Ascending aorta (tissue), 2 donors: ENCODE measurements around the gene TMEM19. TPM values are rescaled to one million over a fixed set of nuclear protein-coding genes. Genes with fewer than 3 reads are reported as not detected.
"Not testable (repeated sequence)": the region's sequence is repeated elsewhere in the genome, so short reads cannot be mapped to it uniquely, and the experiment has no call there.

Experiments used
- DNase-seq, 2 donors: peaks; one replicate each; pipeline ENCODE4 v3.0.0-alpha.2; 2019; ENCODE audit warnings: low spot score in 2 of 2
- H3K27ac ChIP-seq, 2 donors: fragments of 200-600 bp; sonication (generic); one replicate each; pipeline ENCODE4 v1.5.1; 2016 to 2017; ENCODE audit warnings: mild to moderate bottlenecking in 1 of 2
- H3K27me3 ChIP-seq: fragments of 200-600 bp; sonication (generic); one replicate; pipeline ENCODE4 v1.5.1; 2017
- H3K36me3 ChIP-seq, 2 donors: fragments of 200-600 bp; sonication (generic); one replicate each; pipeline ENCODE4 v1.5.1; 2016
- H3K4me1 ChIP-seq, 2 donors: fragments of 200-600 bp; sonication (generic); one replicate each; pipeline ENCODE4 v1.5.1; 2016 to 2017; ENCODE audit warnings: mild to moderate bottlenecking in 1 of 2
- H3K4me3 ChIP-seq, 2 donors: fragments of 200-600 bp; sonication (generic); one replicate each; pipeline ENCODE4 v1.5.1; 2016 to 2017; ENCODE audit warnings: mild to moderate bottlenecking in 1 of 2
- H3K9me3 ChIP-seq, 2 donors: fragments of 200-600 bp; sonication (generic); one replicate each; pipeline ENCODE4 v1.5.1; 2016
- intact Hi-C: fragments of 100-400 bp; cut with DNase I; formaldehyde crosslinking; loops from one replicate; pipeline ENCODE4 v1.15.1; 2023
- total RNA-seq: library from RNA; depleted of rRNA; stranded (reverse); fragments of >200 nt; gene quantifications from one replicate; pipeline ENCODE4 v1.1.0, GENCODE V29; 2016
- TF ChIP-seq, protein P1 (sequence below), 3 experiments: fragments of 200-600 bp in 2 of 3; fragments of 450-650 bp in 1 of 3; sonication (generic) in 2 of 3; IDR thresholded peaks; one replicate each; pipeline ENCODE4 v1.5.1; 2016 to 2019; ENCODE audit warnings: antibody characterized with exemption in 3 of 3, mild to moderate bottlenecking in 1 of 3, moderate library complexity in 1 of 3

Gene TMEM19
- total RNA-seq, 1 donor from 2014 or later, result 14.5 TPM

DNA sequence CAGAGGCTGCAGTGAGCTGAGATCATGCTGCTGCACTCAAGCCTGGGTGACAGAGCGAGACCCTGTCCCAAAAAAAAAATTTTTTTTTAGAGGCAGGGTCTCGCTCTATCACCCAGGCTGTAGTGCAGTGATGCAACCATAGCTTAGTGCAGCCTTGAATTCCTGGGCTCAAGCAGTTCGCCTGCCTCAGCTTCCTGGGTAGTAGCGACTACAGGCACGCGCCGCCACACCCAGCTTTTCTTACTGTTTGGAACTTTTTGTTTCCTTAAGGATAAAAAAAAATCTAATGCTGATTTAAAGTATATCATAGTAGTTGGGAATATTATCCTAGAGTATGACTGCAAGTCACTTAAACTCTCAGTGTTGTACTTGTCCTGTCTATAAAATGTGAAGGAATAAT, 7.2 kb downstream of the TMEM19 start:
- TF ChIP-seq, protein P1, sequence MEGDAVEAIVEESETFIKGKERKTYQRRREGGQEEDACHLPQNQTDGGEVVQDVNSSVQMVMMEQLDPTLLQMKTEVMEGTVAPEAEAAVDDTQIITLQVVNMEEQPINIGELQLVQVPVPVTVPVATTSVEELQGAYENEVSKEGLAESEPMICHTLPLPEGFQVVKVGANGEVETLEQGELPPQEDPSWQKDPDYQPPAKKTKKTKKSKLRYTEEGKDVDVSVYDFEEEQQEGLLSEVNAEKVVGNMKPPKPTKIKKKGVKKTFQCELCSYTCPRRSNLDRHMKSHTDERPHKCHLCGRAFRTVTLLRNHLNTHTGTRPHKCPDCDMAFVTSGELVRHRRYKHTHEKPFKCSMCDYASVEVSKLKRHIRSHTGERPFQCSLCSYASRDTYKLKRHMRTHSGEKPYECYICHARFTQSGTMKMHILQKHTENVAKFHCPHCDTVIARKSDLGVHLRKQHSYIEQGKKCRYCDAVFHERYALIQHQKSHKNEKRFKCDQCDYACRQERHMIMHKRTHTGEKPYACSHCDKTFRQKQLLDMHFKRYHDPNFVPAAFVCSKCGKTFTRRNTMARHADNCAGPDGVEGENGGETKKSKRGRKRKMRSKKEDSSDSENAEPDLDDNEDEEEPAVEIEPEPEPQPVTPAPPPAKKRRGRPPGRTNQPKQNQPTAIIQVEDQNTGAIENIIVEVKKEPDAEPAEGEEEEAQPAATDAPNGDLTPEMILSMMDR (IDR thresholded peaks at IDR 0.05), result no peak
- Histone ChIP-seq H3K27me3 (no peaks in the 10 kb centered on the region), H3K4me1 (peaks cover 0 to 9% of the 10 kb centered on the region in 2 donors), H3K36me3 (peaks cover 8 to 9% of the 10 kb centered on the region in 2 donors), H3K4me3 (no peak overlapping the region), H3K27ac (no peak overlapping the region), H3K9me3 (no peaks in the 10 kb centered on the region)
- intact Hi-C loops, result no loop called here
- DNase-seq, result no peak

DNA sequence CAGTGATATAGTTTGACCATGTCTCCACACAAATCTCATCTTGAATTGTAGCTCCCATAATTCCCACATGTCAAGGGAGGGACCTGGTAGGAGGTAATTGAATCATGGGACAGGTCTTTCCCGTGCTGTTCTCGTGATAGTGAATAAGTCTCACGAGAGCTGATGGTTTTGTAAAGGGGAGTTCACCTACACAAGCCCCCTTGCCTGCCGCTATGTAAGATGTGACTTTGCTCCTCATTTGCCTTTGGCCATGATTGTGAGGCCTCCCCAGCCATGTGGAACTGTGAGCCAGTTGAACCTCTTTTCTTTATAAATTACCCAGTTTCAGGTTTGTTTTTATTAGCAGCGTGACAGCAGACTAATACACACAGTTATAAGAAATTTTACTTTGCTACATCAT, 7.8 kb downstream of the TMEM19 start:
- DNase-seq, intact Hi-C loops: not testable (repeated sequence)
- H3K36me3 ChIP-seq, result peaks cover 11% of the 10 kb centered on the region in 2 donors

DNA sequence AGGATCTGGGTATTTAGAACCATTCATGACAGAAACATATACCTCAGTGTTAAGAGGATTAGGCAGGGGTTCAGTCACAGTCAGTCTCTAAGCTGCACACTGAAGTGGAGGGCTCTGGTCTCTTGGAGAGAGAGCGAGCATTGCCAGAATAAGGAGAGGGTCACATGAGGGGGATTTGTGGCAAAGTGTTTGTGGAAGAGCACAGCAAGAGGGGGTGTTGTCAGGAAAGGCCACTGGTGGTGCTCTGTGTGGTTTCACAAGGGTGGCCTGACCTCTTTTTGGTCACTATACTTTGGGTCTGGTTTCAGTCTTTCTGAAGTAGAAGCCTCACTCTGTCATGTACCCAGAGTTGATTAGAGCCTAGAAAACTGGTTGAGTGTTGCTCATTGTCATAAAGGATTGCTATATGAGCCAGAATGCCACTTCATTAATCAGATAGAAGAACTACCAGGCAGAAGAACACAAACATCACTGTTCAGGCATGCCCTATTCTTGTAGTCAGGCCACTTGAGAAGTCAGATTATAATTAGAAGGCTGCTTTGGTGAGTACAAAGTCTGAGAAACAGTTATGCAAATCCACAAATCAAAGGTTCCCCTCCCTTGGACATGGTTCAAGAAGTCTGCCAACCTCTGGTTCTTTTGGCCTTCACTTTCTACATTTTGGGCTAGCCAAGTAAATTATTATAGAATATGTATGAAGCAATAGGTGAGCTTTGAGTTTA, 8.4 kb downstream of the TMEM19 start:
- DNase-seq, result no peak
- Histone ChIP-seq H3K27ac (no peak overlapping the region), H3K9me3 (no peaks in the 10 kb centered on the region), H3K27me3 (no peaks in the 10 kb centered on the region), H3K36me3 (peaks cover 17% of the 10 kb centered on the region in 2 donors), H3K4me1 (peaks cover 0 to 3% of the 10 kb centered on the region in 2 donors), H3K4me3 (no peak overlapping the region)
- TF ChIP-seq, protein P1 (IDR thresholded peaks at IDR 0.05), result no peak
- intact Hi-C loops, result no loop called here

More for the DNA sequence above, 7.8 kb downstream of the TMEM19 start:
- H3K27ac ChIP-seq, H3K27me3 ChIP-seq, H3K4me1 ChIP-seq, H3K9me3 ChIP-seq, H3K4me3 ChIP-seq: not testable (repeated sequence)

DNA sequence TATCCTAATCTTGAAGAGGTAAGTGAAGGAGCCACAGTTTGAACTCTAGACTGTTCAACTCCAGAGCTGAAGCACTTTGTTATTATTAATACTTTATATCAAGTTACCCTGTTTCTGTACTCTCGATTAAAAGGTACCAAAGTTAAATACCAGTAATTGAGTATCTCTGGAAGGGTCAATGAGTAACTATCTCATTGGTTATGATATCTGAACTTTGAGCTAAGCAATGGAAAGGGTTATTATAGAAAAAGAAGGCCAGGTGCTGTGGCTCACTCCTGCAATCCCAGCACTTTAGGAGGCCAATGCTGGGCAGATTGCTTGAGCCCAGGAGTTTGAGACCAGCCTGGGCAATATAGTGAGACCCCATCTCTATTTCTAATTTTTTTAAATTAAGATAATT, 9.9 kb downstream of the TMEM19 start:
- no peak for DNase-seq
- TF ChIP-seq, protein P1 (IDR thresholded peaks at IDR 0.05), result no peak
- intact Hi-C loops, result no loop called here
- no peaks in the 10 kb centered on the region for H3K27me3 ChIP-seq
- peaks cover 0 to 3% of the 10 kb centered on the region in 2 donors for H3K4me1 ChIP-seq
- no peaks in the 10 kb centered on the region for H3K9me3 ChIP-seq
- no peak overlapping the region for H3K4me3 ChIP-seq
- H3K27ac ChIP-seq, result no peak overlapping the region
- peaks cover 28 to 30% of the 10 kb centered on the region in 2 donors for H3K36me3 ChIP-seq

DNA sequence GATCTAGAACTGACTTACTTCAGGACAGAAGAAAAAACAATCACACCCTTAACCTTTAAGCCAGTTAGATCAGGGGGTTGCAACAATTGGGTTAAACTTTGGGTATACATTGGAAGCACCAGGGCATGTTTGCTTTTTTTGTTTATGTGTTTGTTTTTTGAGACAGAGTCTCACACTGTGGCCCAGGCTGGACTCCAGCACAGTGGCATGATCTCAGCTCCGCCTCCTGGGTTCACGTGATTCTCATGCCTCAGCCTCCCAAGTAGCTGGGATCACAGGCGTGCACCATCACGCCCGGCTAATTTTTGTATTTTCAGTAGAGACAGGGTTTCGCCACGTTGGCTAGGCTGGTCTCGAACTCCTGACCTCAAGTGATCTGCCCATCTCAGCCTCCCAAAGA, 16.3 kb downstream of the TMEM19 start:
- H3K27ac ChIP-seq, H3K4me1 ChIP-seq, DNase-seq, H3K27me3 ChIP-seq, intact Hi-C loops, H3K4me3 ChIP-seq, H3K9me3 ChIP-seq: not testable (repeated sequence)
- H3K36me3 ChIP-seq, result peaks cover 28 to 51% of the 10 kb centered on the region in 2 donors

DNA sequence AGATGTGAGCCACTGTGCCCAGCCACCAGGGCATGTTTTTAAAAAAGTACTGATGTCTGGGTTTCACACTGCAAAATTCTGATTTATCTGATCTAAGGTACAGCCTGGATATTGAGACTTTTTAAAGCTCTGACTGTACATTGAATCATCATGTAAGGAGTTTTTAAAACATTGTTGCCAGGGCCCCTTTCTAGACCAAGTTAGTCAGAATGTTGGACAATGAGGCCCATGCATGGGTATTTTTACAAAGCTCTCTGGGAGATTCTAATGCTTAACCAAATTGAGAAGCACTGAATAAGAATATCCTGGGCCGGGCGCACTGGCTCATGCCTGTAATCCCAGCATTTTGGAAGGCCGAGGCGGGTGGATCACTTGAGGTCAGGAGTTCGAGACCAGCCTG, 16.7 kb downstream of the TMEM19 start:
- H3K9me3 ChIP-seq, result no peaks in the 10 kb centered on the region
- H3K4me1 ChIP-seq, result no peaks in the 10 kb centered on the region
- DNase-seq, result no peak
- H3K27me3 ChIP-seq, result no peaks in the 10 kb centered on the region
- peaks cover 26 to 47% of the 10 kb centered on the region in 2 donors for H3K36me3 ChIP-seq
- no peak overlapping the region for H3K27ac ChIP-seq
- TF ChIP-seq, protein P1 (IDR thresholded peaks at IDR 0.05), result no peak
- intact Hi-C loops, result no loop called here
- no peak overlapping the region for H3K4me3 ChIP-seq
